ENCODE data around the gene IRF3.

DNA sequence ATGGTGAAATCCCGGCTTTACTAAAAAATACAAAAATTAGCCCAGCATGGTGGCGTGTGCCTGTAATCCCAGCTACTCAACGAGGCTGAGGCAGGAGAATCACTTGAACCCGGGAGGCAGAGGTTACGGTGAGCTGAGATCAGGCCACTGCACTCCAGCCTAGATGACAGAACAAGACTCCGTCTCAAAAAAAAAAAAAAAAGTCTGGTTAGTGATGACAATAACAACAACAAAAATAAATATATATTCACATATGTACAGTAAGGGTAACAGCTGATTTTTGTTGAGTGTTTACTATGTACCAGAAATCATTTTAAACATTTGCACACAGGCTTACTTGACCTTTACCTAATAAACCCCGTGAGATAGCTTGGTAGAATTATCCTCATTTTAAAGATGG lies 48.7 kb downstream of the IRF3 start:
- TF ChIP-seq, protein P1, sequence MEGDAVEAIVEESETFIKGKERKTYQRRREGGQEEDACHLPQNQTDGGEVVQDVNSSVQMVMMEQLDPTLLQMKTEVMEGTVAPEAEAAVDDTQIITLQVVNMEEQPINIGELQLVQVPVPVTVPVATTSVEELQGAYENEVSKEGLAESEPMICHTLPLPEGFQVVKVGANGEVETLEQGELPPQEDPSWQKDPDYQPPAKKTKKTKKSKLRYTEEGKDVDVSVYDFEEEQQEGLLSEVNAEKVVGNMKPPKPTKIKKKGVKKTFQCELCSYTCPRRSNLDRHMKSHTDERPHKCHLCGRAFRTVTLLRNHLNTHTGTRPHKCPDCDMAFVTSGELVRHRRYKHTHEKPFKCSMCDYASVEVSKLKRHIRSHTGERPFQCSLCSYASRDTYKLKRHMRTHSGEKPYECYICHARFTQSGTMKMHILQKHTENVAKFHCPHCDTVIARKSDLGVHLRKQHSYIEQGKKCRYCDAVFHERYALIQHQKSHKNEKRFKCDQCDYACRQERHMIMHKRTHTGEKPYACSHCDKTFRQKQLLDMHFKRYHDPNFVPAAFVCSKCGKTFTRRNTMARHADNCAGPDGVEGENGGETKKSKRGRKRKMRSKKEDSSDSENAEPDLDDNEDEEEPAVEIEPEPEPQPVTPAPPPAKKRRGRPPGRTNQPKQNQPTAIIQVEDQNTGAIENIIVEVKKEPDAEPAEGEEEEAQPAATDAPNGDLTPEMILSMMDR (IDR thresholded peaks at IDR 0.05; ENCODE audit: low read depth, low read length, poor library complexity, severe bottlenecking) = no peak
- TF ChIP-seq EZH2phosphoT487 (IDR thresholded peaks at IDR 0.05; ENCODE audit: borderline replicate concordance, low read length) = no peak

All from DOHH2 (cell line).